Measurements from ENCODE around the gene TTLL11.

The TTLL11 gene

GRCh38 chr9:121860213-121860612 lies 232.9 kb downstream of the TTLL11 start:
- no peak overlapping the region for H3K27ac ChIP-seq
- no peak overlapping the region for H3K4me3 ChIP-seq (ENCODE audit: low read depth, low read length)
- no peaks in the 10 kb centered on the region for H3K36me3 ChIP-seq
- no peak for DNase-seq
- no peaks in the 10 kb centered on the region for H3K27me3 ChIP-seq (ENCODE audit: insufficient read depth, low read depth, severe bottlenecking)
- H3K9me3 ChIP-seq (ENCODE audit: severe bottlenecking) = no peaks in the 10 kb centered on the region
- TF ChIP-seq, protein P1, sequence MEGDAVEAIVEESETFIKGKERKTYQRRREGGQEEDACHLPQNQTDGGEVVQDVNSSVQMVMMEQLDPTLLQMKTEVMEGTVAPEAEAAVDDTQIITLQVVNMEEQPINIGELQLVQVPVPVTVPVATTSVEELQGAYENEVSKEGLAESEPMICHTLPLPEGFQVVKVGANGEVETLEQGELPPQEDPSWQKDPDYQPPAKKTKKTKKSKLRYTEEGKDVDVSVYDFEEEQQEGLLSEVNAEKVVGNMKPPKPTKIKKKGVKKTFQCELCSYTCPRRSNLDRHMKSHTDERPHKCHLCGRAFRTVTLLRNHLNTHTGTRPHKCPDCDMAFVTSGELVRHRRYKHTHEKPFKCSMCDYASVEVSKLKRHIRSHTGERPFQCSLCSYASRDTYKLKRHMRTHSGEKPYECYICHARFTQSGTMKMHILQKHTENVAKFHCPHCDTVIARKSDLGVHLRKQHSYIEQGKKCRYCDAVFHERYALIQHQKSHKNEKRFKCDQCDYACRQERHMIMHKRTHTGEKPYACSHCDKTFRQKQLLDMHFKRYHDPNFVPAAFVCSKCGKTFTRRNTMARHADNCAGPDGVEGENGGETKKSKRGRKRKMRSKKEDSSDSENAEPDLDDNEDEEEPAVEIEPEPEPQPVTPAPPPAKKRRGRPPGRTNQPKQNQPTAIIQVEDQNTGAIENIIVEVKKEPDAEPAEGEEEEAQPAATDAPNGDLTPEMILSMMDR (IDR thresholded peaks at IDR 0.05; ENCODE audit: low read depth, low read length) = no peak

DNA sequence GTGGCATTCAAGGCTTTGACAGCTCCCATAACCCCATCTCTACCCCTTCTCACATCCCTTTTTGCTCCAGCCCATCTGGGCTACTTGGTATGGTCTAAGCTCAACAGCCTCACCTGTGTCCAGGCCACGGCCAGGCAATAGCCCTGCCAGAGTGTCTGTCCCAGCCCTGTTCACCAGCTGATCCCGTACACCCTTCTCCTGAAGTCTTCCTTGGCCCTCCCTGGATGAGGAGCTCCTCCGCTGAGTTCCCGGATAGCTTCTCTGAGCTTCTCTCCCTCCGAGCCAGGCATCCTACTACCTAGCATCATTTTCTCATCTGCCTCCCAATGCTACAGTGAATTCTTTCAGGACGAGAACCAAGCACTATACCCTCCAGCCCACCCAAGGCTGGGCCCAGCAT lies 233.5 kb downstream of the TTLL11 start:
- no peak for DNase-seq
- H3K9me3 ChIP-seq (ENCODE audit: severe bottlenecking) = no peaks in the 10 kb centered on the region
- no peaks in the 10 kb centered on the region for H3K36me3 ChIP-seq
- no peaks in the 10 kb centered on the region for H3K27me3 ChIP-seq (ENCODE audit: insufficient read depth, low read depth, severe bottlenecking)
- H3K4me3 ChIP-seq (ENCODE audit: low read depth, low read length) = no peak overlapping the region
- TF ChIP-seq, protein P1 (IDR thresholded peaks at IDR 0.05; ENCODE audit: low read depth, low read length) = no peak
- no peak overlapping the region for H3K27ac ChIP-seq

- H3K27me3 ChIP-seq (ENCODE audit: insufficient read depth, low read depth, severe bottlenecking) = no peaks in the 10 kb centered on the region
Observed at GRCh38 chr9:121858788-121859187, 234.3 kb downstream of the TTLL11 start.

DNA sequence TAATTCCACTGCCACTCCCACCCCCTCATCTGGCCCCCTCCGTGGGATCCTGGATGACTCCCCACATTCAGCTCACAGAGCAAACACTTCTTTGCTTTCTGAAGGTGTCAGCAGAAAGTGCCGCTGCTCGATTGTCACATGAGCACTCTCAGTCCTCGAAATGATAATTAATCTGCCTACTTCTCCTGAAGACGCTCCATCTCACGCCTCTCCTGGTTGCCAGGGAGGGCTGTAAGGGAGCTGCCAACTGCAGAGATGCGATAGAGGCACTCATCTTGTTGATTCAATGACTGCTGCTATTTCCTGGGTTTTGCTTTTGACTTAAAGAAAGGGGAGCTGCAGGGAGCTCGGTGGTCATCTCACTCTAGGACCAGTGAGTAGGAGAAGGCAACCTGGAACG lies 235.2 kb downstream of the TTLL11 start:
- Histone ChIP-seq H3K4me3 (ENCODE audit: low read depth, low read length) (no peak overlapping the region), H3K27me3 (ENCODE audit: insufficient read depth, low read depth, severe bottlenecking) (no peaks in the 10 kb centered on the region), H3K36me3 (no peaks in the 10 kb centered on the region), H3K9me3 (ENCODE audit: severe bottlenecking) (no peaks in the 10 kb centered on the region), H3K27ac (no peak overlapping the region)
- no peak for DNase-seq
- TF ChIP-seq, protein P1 (IDR thresholded peaks at IDR 0.05; ENCODE audit: low read depth, low read length) = no peak

More at GRCh38 chr9:121858788-121859187, 234.3 kb downstream of the TTLL11 start:
- Histone ChIP-seq H3K9me3 (ENCODE audit: severe bottlenecking) (no peaks in the 10 kb centered on the region), H3K36me3 (no peaks in the 10 kb centered on the region), H3K27ac (no peak overlapping the region), H3K4me3 (ENCODE audit: low read depth, low read length) (no peak overlapping the region)
- DNase-seq = no peak
- TF ChIP-seq, protein P1 (IDR thresholded peaks at IDR 0.05; ENCODE audit: low read depth, low read length) = no peak

GRCh38 chr9:121855476-121855875 lies 237.6 kb downstream of the TTLL11 start:
- TF ChIP-seq, protein P1 (IDR thresholded peaks at IDR 0.05; ENCODE audit: low read depth, low read length) = no peak
- Histone ChIP-seq H3K4me3 (ENCODE audit: low read depth, low read length) (no peak overlapping the region), H3K9me3 (ENCODE audit: severe bottlenecking) (no peaks in the 10 kb centered on the region), H3K27ac (no peak overlapping the region), H3K36me3 (no peaks in the 10 kb centered on the region), H3K27me3 (ENCODE audit: insufficient read depth, low read depth, severe bottlenecking) (no peaks in the 10 kb centered on the region)
- DNase-seq = no peak

DNA sequence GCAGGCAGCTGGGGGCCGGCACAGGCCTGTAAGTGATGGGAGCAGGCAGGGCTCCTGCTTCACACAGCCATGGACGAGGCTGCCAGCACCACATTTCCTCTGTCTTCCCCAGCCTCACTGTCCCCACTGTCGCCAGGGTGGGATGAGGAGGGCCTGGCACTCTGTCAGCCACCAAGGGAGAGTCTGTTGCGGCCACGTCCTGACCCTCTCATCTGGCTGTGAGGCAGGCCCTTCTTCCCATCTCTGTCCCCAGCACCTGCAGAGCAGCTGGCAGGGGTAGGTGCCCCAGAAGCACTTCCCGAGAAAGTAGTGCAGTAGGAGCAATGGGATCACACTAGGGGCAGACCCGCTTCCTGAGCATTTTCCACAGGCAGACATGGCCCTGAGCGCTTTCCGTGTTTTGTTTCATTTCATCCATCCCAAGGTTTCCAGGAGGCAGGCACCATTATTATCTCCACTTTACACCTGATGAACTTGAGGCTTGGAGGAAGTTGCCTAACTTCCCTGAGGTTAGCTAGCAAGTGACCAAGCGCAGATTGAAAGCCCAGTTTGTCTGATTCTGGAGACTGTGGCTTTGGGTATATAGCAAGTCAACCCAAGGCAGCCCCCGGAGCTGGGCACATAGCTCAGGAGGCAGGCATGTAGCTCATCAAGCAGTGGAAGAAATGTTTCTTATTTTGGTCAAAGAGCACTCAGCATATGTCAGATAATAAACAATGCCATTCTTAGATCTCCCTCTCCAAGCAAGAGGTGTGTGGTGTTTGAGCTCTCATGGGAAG lies 239.3 kb downstream of the TTLL11 start:
- Histone ChIP-seq H3K9me3 (ENCODE audit: severe bottlenecking) (no peaks in the 10 kb centered on the region), H3K4me3 (ENCODE audit: low read depth, low read length) (no peak overlapping the region), H3K27me3 (ENCODE audit: insufficient read depth, low read depth, severe bottlenecking) (no peaks in the 10 kb centered on the region), H3K27ac (no peak overlapping the region), H3K36me3 (no peaks in the 10 kb centered on the region)
- TF ChIP-seq, protein P1 (IDR thresholded peaks at IDR 0.05; ENCODE audit: low read depth, low read length) = no peak
- DNase-seq = no peak

All from WERI-Rb-1 (cell line).